ENCODE data around the gene CCDC141.

The CCDC141 gene

GRCh38 chr2:178827111-178827510 lies 222.8 kb downstream of the CCDC141 start:
- H3K4me3 ChIP-seq (ENCODE audit: control insufficient read depth, low read depth, low read length) = no peak overlapping the region
- DNase-seq (ENCODE audit: low read depth) = no peak
- no peak for TF ChIP-seq CTCF (IDR thresholded peaks at IDR 0.05; ENCODE audit: control insufficient read depth, insufficient read depth, low read depth, low read length, missing control alignments)

- DNase-seq (ENCODE audit: low read depth) = no peak
- no peak overlapping the region for H3K4me3 ChIP-seq (ENCODE audit: control insufficient read depth, low read depth, low read length)
- no peak for TF ChIP-seq CTCF (IDR thresholded peaks at IDR 0.05; ENCODE audit: control insufficient read depth, insufficient read depth, low read depth, low read length, missing control alignments)
Measured at GRCh38 chr2:178825183-178825582, 224.8 kb downstream of the CCDC141 start.

- no peak for DNase-seq (ENCODE audit: low read depth)
- no peak overlapping the region for H3K4me3 ChIP-seq (ENCODE audit: control insufficient read depth, low read depth, low read length)
- no peak for TF ChIP-seq CTCF (IDR thresholded peaks at IDR 0.05; ENCODE audit: control insufficient read depth, insufficient read depth, low read depth, low read length, missing control alignments)
Measured at GRCh38 chr2:178824181-178824580, 225.8 kb downstream of the CCDC141 start.

- TF ChIP-seq CTCF (IDR thresholded peaks at IDR 0.05; ENCODE audit: control insufficient read depth, insufficient read depth, low read depth, low read length, missing control alignments) = no peak
- no peak for DNase-seq (ENCODE audit: low read depth)
- H3K4me3 ChIP-seq (ENCODE audit: control insufficient read depth, low read depth, low read length) = no peak overlapping the region
Measured at GRCh38 chr2:178819992-178820391, 229.9 kb downstream of the CCDC141 start.

GRCh38 chr2:178819147-178819875 lies 230.6 kb downstream of the CCDC141 start:
- H3K4me3 ChIP-seq (ENCODE audit: control insufficient read depth, low read depth, low read length) = no peak overlapping the region
- no peak for TF ChIP-seq CTCF (IDR thresholded peaks at IDR 0.05; ENCODE audit: control insufficient read depth, insufficient read depth, low read depth, low read length, missing control alignments)
- no peak for DNase-seq (ENCODE audit: low read depth)

GRCh38 chr2:178811901-178812300 lies 238.0 kb downstream of the CCDC141 start:
- DNase-seq (ENCODE audit: low read depth) = no peak
- H3K4me3 ChIP-seq (ENCODE audit: control insufficient read depth, low read depth, low read length) = no peak overlapping the region
- no peak for TF ChIP-seq CTCF (IDR thresholded peaks at IDR 0.05; ENCODE audit: control insufficient read depth, insufficient read depth, low read depth, low read length, missing control alignments)
